Epithelial cell of esophagus (primary cell): ENCODE results near the gene ZBTB20.

Source experiments
- DNase-seq: peaks from one replicate; pipeline ENCODE4 v3.0.0; 2010; ENCODE audit warnings: low read depth
- H3K4me3 ChIP-seq: 2 replicates; pipeline ENCODE4 v1.5.1; 2011; ENCODE audit warnings: mild to moderate bottlenecking, low read length, control low read depth
- TF ChIP-seq, protein P1 (sequence below): IDR thresholded peaks from 2 replicates; pipeline ENCODE4 v1.5.1; 2011; ENCODE audit warnings: low read depth, mild to moderate bottlenecking, low read length, control low read depth, inconsistent platforms; ENCODE audit not compliant: insufficient read depth; ENCODE audit errors: missing control alignments

The ZBTB20 gene

DNA sequence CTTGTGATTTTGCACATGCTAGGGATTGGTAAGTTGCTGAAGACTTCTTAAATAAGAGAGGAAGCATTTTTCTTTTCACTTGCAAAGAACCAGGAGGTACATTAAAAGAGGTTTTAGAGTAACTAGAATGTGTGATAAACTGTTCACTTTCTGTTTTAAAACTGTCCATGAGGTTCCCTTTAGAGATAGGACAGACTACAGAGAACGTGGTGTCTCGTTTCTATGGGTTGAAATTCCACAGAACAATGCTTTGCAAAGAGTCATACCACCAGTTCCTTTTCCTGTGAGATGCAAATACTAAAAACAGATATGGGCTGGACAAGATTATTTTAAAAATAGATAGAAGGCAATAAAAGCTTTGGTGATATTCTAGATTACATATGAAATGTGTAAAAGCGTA, 480.5 kb downstream of the ZBTB20 start:
- TF ChIP-seq, protein P1, sequence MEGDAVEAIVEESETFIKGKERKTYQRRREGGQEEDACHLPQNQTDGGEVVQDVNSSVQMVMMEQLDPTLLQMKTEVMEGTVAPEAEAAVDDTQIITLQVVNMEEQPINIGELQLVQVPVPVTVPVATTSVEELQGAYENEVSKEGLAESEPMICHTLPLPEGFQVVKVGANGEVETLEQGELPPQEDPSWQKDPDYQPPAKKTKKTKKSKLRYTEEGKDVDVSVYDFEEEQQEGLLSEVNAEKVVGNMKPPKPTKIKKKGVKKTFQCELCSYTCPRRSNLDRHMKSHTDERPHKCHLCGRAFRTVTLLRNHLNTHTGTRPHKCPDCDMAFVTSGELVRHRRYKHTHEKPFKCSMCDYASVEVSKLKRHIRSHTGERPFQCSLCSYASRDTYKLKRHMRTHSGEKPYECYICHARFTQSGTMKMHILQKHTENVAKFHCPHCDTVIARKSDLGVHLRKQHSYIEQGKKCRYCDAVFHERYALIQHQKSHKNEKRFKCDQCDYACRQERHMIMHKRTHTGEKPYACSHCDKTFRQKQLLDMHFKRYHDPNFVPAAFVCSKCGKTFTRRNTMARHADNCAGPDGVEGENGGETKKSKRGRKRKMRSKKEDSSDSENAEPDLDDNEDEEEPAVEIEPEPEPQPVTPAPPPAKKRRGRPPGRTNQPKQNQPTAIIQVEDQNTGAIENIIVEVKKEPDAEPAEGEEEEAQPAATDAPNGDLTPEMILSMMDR, result no peak
- H3K4me3 ChIP-seq, result no peak overlapping the region
- no peak for DNase-seq

DNA sequence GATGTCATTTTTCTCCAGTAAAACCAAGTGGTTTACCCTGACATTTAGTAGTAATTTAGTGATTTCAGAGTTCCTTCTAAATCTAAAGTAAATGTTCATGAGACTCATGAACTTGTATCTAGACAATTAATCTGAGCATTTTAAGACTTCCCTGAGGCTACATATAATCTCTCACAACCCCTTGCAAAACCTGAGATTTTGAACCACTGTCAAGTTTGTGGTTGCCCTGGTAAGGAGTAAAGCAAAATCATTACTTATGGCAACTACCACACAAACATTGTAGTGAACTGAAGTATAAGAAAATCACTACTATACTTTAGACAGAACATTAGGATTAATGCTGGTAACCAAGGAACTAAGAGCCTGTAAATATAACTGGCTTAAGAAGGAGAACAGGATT, 483.1 kb downstream of the ZBTB20 start:
- TF ChIP-seq, protein P1, result no peak
- no peak overlapping the region for H3K4me3 ChIP-seq
- no peak for DNase-seq

DNA sequence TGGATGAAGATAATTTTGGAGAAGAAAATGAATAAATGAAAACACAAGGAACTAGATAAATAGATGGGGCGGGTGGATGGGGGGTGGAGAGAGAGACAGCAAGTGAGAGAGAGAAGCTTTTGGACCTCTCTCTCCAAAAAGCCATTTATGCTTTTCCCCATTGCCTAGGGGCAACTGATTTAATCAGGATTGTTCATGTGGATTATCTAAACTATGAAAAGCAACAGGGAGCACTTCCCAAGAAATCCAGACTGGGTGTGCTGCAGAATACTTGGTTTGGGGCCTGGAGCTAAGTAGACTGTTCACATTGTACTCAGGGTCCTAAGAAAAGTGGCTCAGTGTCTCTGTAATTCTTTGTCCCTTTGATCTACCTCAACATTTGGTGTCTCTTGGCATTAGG, 486.3 kb downstream of the ZBTB20 start:
- TF ChIP-seq, protein P1, result no peak

DNA sequence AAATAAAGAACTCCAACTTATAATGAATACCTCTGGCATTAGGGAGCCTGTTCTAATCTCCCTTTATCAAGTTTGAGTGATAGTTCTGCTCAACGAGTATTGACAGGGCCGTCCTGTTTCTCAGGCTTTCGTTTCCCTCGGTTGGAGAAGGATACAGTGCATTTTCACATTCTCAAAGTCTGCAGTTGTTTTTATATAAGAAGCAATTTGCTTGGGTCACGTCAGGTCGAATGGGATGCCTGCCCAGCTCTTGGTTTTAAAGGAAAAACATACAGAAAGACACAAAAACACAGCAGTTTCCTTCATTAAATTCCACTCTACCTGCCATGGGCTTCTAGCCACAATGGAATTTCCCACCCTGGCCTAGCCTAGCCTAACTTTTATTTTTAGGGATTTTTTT, 487.0 kb downstream of the ZBTB20 start:
- no peak for DNase-seq
- TF ChIP-seq, protein P1, result no peak
- H3K4me3 ChIP-seq, result no peak overlapping the region

More for the DNA sequence above, 486.3 kb downstream of the ZBTB20 start:
- DNase-seq, result no peak
- no peak overlapping the region for H3K4me3 ChIP-seq

DNA sequence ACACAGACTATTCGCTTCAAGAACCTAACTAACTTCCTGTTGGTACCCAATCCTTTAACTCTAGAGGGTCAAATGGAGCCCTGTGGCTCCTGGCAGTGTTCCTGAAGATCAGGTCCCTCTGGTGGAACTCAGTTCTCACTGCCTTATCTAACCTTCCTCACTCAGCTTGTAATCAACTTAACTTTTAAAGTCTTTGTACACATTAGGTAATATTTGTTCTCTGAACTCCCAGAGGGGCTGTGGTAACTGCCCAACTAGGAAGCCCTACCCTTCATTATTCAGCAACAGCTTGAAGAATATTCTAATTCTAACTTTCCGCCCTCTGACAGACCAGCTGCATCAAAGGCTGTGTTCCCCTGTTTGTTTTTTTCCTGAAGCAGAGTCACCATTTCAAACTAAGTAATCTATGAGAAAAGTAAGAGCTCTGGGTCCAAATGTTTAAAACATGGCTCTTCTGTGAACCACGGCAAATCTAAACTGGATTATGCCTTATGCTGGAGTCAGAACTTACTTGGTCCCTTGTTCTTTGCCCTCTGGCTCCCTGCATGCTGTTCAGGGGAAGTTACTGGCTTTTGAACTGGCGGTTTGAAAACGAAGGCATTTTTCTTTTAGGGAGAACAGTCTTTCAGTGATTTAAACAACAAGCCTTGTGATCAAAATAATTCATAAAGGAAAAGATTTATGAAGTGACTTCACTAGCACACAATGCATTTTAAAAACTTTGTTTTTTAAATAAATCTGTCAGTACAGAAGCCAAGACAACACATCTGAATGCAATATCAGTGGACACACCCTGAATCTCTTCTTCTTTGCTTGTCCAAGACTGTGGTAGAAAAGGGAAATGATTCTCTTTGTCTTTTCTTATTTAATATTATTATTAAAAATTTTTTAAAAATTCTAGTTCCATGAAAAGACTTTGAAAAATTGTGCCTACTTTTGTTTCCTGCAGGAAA, 487.7 kb downstream of the ZBTB20 start:
- H3K4me3 ChIP-seq, result no peak overlapping the region
- TF ChIP-seq, protein P1, result no peak
- DNase-seq, result no peak

DNA sequence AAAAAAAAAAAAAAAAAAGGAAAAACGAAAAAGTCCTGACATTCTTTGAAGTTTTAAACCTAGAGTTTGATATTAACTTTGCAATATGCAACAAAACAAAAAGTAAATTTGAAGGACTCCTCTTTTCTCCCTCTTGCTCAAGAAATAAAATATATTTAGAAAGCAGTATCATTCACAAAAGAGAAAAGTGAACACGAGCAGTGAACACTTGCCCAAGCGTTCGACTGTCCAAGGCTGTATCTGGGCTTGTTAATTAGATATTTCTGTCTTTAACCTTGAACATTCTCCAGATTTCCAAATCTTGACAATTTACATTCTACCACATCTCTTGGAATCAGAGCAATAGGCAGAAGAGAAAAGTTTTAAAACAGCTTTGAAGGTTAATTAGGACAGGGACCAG, 495.5 kb downstream of the ZBTB20 start:
- H3K4me3 ChIP-seq, result no peak overlapping the region
- TF ChIP-seq, protein P1, result no peak
- DNase-seq, result no peak
